ENCODE data around the gene RANBP3.
A peak's percentile ranks its signal among the peaks of the same experiment; 100 is the strongest.
"Not testable (repeated sequence)": the region's sequence is repeated elsewhere in the genome, so short reads cannot be mapped to it uniquely, and the experiment has no call there.

Gene RANBP3

GRCh38 chr19:5963259-5963658 lies 14.7 kb downstream of the RANBP3 start:
- DNase-seq, result not testable (repeated sequence)

GRCh38 chr19:5961969-5962945 lies 15.7 kb downstream of the RANBP3 start:
- DNase-seq, result peak; percentile 50 to 58

- not testable (repeated sequence) for DNase-seq
These were observed 16.3 kb downstream of the RANBP3 start for GRCh38 chr19:5961641-5961968.

GRCh38 chr19:5960005-5961001 lies 17.6 kb downstream of the RANBP3 start:
- DNase-seq, result no peak

GRCh38 chr19:5959260-5960004 lies 18.5 kb downstream of the RANBP3 start:
- no peak for DNase-seq

GRCh38 chr19:5958851-5959122 lies 19.2 kb downstream of the RANBP3 start:
- DNase-seq, result no peak

- DNase-seq, result no peak
These were observed 19.7 kb downstream of the RANBP3 start for GRCh38 chr19:5958074-5958850.

- DNase-seq, result no peak
These were observed 20.8 kb downstream of the RANBP3 start for GRCh38 chr19:5957170-5957569.

- no peak for DNase-seq
These were observed 21.2 kb downstream of the RANBP3 start for GRCh38 chr19:5956728-5957127.

- DNase-seq, result no peak
These were observed 21.6 kb downstream of the RANBP3 start for GRCh38 chr19:5956323-5956722.

GRCh38 chr19:5955636-5955935 lies 22.4 kb downstream of the RANBP3 start:
- DNase-seq, result no peak

GRCh38 chr19:5954293-5954692 lies 23.6 kb downstream of the RANBP3 start:
- DNase-seq, result no peak

- DNase-seq, result peak; percentile 30 to 42
These were observed 24.2 kb downstream of the RANBP3 start for GRCh38 chr19:5953680-5954213.

- peak in 1 of 2 donors; percentile 29 for DNase-seq
These were observed 24.8 kb downstream of the RANBP3 start for GRCh38 chr19:5953030-5953589.

GRCh38 chr19:5952193-5953029 lies 25.5 kb downstream of the RANBP3 start:
- DNase-seq, result no peak

- DNase-seq, result peak; percentile 39 to 40
These were observed 26.5 kb downstream of the RANBP3 start for GRCh38 chr19:5951338-5951861.

- no peak for DNase-seq
These were observed 27.2 kb downstream of the RANBP3 start for GRCh38 chr19:5950741-5951140.

- no peak for DNase-seq
These were observed 28.1 kb downstream of the RANBP3 start for GRCh38 chr19:5949792-5950305.

- DNase-seq, result no peak
These were observed 29.0 kb downstream of the RANBP3 start for GRCh38 chr19:5948752-5949564.

All from inflammatory macrophage treated with lipopolysaccharide for 1 hour (primary cell).